ENCODE measurements around the gene ZNF592.

DNA sequence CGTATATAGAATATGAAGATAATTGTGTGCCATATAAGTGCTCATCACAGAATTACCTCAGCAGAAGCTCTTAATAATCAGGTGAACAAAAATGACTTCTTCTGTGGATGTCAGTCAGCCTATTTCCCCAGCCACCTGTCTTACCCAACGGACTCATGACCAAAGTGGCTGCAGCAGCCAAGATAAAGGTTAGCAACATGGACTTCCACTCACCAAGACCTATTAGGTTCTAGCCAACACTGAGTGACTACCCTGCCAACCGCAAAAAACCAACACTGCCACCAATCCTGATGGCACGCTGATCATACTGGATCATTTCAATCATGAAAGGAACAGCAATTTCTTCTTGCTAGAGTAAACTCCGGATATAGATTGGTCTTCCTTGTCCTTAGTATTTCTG, 44.6 kb upstream of the ZNF592 start:
- TF ChIP-seq, protein P1, sequence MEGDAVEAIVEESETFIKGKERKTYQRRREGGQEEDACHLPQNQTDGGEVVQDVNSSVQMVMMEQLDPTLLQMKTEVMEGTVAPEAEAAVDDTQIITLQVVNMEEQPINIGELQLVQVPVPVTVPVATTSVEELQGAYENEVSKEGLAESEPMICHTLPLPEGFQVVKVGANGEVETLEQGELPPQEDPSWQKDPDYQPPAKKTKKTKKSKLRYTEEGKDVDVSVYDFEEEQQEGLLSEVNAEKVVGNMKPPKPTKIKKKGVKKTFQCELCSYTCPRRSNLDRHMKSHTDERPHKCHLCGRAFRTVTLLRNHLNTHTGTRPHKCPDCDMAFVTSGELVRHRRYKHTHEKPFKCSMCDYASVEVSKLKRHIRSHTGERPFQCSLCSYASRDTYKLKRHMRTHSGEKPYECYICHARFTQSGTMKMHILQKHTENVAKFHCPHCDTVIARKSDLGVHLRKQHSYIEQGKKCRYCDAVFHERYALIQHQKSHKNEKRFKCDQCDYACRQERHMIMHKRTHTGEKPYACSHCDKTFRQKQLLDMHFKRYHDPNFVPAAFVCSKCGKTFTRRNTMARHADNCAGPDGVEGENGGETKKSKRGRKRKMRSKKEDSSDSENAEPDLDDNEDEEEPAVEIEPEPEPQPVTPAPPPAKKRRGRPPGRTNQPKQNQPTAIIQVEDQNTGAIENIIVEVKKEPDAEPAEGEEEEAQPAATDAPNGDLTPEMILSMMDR (IDR thresholded peaks at IDR 0.05), result no peak
- TF ChIP-seq POLR2A (IDR thresholded peaks at IDR 0.05), result no peak

Data from testis (tissue), 2 donors.